SU-DHL-6 (cell line): Measurements from ENCODE around the gene SH3RF2.

Experiments
- H2AFZ ChIP-seq: fragments of 200-600 bp; sonication (generic); 2 replicates; pipeline ENCODE4 v1.6.1; 2014; ENCODE audit warnings: low read depth, mild to moderate bottlenecking, moderate library complexity, mixed read lengths, antibody characterized with exemption, low read length; ENCODE audit not compliant: severe bottlenecking
- H3F3A ChIP-seq: fragments of 200-600 bp; shearing (Covaris generic); 2 replicates; pipeline ENCODE4 v1.6.0; 2016; ENCODE audit warnings: antibody characterized with exemption, mild to moderate bottlenecking; ENCODE audit not compliant: insufficient read depth
- H3K27ac ChIP-seq: fragments of 200-600 bp; sonication (generic); 2 replicates; pipeline ENCODE4 v1.5.1; 2016; ENCODE audit warnings: low read depth, mild to moderate bottlenecking, low read length, moderate library complexity, mixed read lengths
- H3K27me3 ChIP-seq: fragments of 200-600 bp; sonication (generic), shearing (Covaris generic); 2 replicates; pipeline ENCODE4 v1.6.0; 2014; ENCODE audit warnings: mild to moderate bottlenecking, low read length
- H3K36me3 ChIP-seq: fragments of 200-600 bp; sonication (generic); 2 replicates; pipeline ENCODE4 v1.6.1; 2014; ENCODE audit warnings: mild to moderate bottlenecking, low read length, mixed read lengths
- H3K4me2 ChIP-seq: fragments of 300-600, 200-600 bp; shearing (Covaris generic), sonication (generic); 2 replicates; pipeline ENCODE4 v1.6.0; 2014; ENCODE audit warnings: low read length, low read depth, mild to moderate bottlenecking; ENCODE audit not compliant: poor library complexity, severe bottlenecking
- H3K4me3 ChIP-seq: fragments of 200-600 bp; sonication (generic); 2 replicates; pipeline ENCODE4 v1.5.1; 2014; ENCODE audit warnings: antibody characterized with exemption, low read length, mild to moderate bottlenecking, mixed read lengths; ENCODE audit not compliant: insufficient read depth, poor library complexity, severe bottlenecking
- H3K79me2 ChIP-seq: fragments of 200-600 bp; sonication (generic); 2 replicates; pipeline ENCODE4 v1.6.1; 2014; ENCODE audit warnings: mild to moderate bottlenecking, low read length, moderate library complexity; ENCODE audit not compliant: insufficient read depth
- H3K9ac ChIP-seq: fragments of 200-600 bp; sonication (generic); 2 replicates; pipeline ENCODE4 v1.7.0; 2014; ENCODE audit warnings: mild to moderate bottlenecking, low read length
- H3K9me2 ChIP-seq: fragments of 200-600 bp; sonication (generic); replicated peaks from 2 replicates; pipeline ENCODE4 v1.6.1; 2014; ENCODE audit warnings: low read length; ENCODE audit not compliant: insufficient read depth
- H3K9me3 ChIP-seq: fragments of 200-600 bp; sonication (generic); 2 replicates; pipeline ENCODE4 v1.6.1; 2014; ENCODE audit warnings: low read length, mixed read lengths; ENCODE audit not compliant: insufficient read depth
- H4K20me1 ChIP-seq: fragments of 200-600 bp; sonication (generic); 2 replicates; pipeline ENCODE4 v1.6.1; 2014; ENCODE audit warnings: low read depth, mild to moderate bottlenecking, antibody characterized with exemption, low read length, moderate library complexity, mixed read lengths
- CTCF ChIP-seq: fragments of 200-600 bp; sonication (generic); IDR thresholded peaks from one replicate; pipeline ENCODE4 v1.5.1; 2017; ENCODE audit warnings: antibody characterized with exemption, mild to moderate bottlenecking, low read length, moderate library complexity; ENCODE audit not compliant: insufficient read depth, poor library complexity, severe bottlenecking
- EZH2phosphoT487 ChIP-seq: fragments of 200-600 bp; sonication (generic), shearing (Covaris generic); conservative IDR thresholded peaks from 2 replicates; pipeline ENCODE4 v1.6.1; 2018; ENCODE audit warnings: mild to moderate bottlenecking, antibody characterized with exemption, low read length, moderate library complexity, mixed read lengths

SH3RF2 gene

GRCh38 chr5:146020100-146020499, 83.7 kb downstream of the SH3RF2 start:
- Histone ChIP-seq H3F3A (no peaks in the 10 kb centered on the region), H2AFZ (no peak overlapping the region), H3K36me3 (no peaks in the 10 kb centered on the region), H3K27me3 (no peaks in the 10 kb centered on the region), H3K9me3 (no peaks in the 10 kb centered on the region), H3K9ac (no peak overlapping the region), H3K4me2 (no peak overlapping the region), H3K27ac (no peak overlapping the region), H3K4me3 (no peak overlapping the region), H3K9me2 (no peaks in the 10 kb centered on the region), H3K79me2 (no peaks in the 10 kb centered on the region), H4K20me1 (no peaks in the 10 kb centered on the region)
- TF ChIP-seq CTCF (no peak), EZH2phosphoT487 (no peak)

- Histone ChIP-seq H3K9ac (no peak overlapping the region), H3K9me3 (no peaks in the 10 kb centered on the region), H2AFZ (no peak overlapping the region), H3K36me3 (no peaks in the 10 kb centered on the region), H3K27ac (no peak overlapping the region), H3F3A (no peaks in the 10 kb centered on the region), H3K79me2 (no peaks in the 10 kb centered on the region), H3K27me3 (no peaks in the 10 kb centered on the region), H4K20me1 (no peaks in the 10 kb centered on the region), H3K4me3 (no peak overlapping the region), H3K9me2 (no peaks in the 10 kb centered on the region), H3K4me2 (no peak overlapping the region)
- no peak for TF ChIP-seq EZH2phosphoT487
- no peak for TF ChIP-seq CTCF
Observed at GRCh38 chr5:146024034-146024433, 87.7 kb downstream of the SH3RF2 start.

GRCh38 chr5:146025114-146025680, 88.8 kb downstream of the SH3RF2 start:
- Histone ChIP-seq H3K4me3 (no peak overlapping the region), H3K27ac (no peak overlapping the region), H3K36me3 (no peaks in the 10 kb centered on the region), H3K9ac (no peak overlapping the region), H3K79me2 (no peaks in the 10 kb centered on the region), H3K4me2 (no peak overlapping the region), H2AFZ (no peak overlapping the region), H3K9me2 (no peaks in the 10 kb centered on the region), H4K20me1 (no peaks in the 10 kb centered on the region), H3K27me3 (no peaks in the 10 kb centered on the region), H3F3A (no peaks in the 10 kb centered on the region), H3K9me3 (no peaks in the 10 kb centered on the region)
- TF ChIP-seq CTCF (no peak), EZH2phosphoT487 (no peak)
